GM06990 (cell line): Measurements from ENCODE around the gene FOXF1.

ENCODE experiments used
- DNase-seq: peaks from one replicate; pipeline ENCODE4 v3.0.0-alpha.2; 2011; ENCODE audit not compliant: insufficient read length; ENCODE audit errors: extremely low read depth
- H3K27me3 ChIP-seq: replicated peaks from 2 replicates; pipeline ENCODE4 v1.6.0; 2011; ENCODE audit warnings: low read length; ENCODE audit not compliant: control insufficient read depth, insufficient read depth
- H3K36me3 ChIP-seq: 2 replicates; pipeline ENCODE4 v1.5.1; 2011; ENCODE audit warnings: low read length; ENCODE audit not compliant: control insufficient read depth, insufficient read depth
- H3K4me3 ChIP-seq: replicated peaks from 2 replicates; pipeline ENCODE4 v1.5.1; 2011; ENCODE audit warnings: low read depth, mild to moderate bottlenecking, control low read depth, low read length
- CTCF ChIP-seq: IDR thresholded peaks from 2 replicates; pipeline ENCODE4 v1.5.1; 2011; ENCODE audit warnings: low read length, control low read depth, mild to moderate bottlenecking, inconsistent platforms; ENCODE audit not compliant: insufficient read depth, poor library complexity, severe bottlenecking

FOXF1 gene

DNA sequence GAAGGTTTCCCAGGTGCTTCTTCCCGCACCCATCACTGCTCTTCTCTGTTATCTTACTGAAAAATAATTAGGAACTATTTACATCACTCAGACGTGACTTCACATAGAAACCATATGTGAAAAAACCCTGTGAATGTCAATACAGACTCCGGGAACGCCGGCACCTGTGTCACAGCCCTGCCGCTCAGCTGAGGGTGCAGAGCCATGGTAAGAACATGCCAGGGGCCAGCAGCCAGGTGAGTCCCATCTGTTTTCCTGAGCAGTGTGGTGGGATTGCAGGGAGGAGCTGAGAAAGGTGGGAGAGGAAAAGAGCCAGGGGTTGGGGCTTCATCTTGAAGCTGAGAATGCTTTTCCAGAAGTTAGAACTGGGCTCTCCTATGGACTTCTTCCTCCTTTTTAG, 13.7 kb downstream of the FOXF1 start:
- DNase-seq = no peak
- H3K36me3 ChIP-seq = no peaks in the 10 kb centered on the region
- TF ChIP-seq CTCF = no peak
- H3K27me3 ChIP-seq = no peaks in the 10 kb centered on the region
- no peak overlapping the region for H3K4me3 ChIP-seq

- no peak for TF ChIP-seq CTCF
- no peak for DNase-seq
- no peaks in the 10 kb centered on the region for H3K27me3 ChIP-seq
- no peak overlapping the region for H3K4me3 ChIP-seq
- no peaks in the 10 kb centered on the region for H3K36me3 ChIP-seq
Observed at GRCh38 chr16:86525696-86526095, 15.4 kb downstream of the FOXF1 start.

DNA sequence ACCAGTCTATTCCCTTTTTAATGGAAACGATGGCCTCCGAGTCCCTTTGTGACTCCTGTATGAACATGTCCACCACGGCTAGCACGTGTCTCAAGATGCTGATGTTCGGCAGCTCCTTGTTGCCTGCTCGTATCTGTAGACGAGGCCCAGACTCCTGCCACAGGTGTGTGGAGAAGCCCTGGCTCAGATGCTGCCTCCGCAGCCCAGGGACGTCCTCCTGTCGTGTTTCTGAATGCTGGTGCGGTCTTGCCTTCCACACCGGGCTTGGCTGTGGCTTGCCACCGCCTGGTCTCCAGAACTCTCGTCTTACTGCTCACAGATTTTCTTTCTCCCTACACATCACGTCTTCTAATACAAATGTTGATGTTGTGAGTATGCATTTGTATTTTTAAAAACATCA, 17.0 kb downstream of the FOXF1 start:
- no peak for TF ChIP-seq CTCF
- DNase-seq = no peak
- no peak overlapping the region for H3K4me3 ChIP-seq

GRCh38 chr16:86528061-86528929, 18.0 kb downstream of the FOXF1 start:
- no peak for TF ChIP-seq CTCF
- H3K4me3 ChIP-seq = no peak overlapping the region
- no peak for DNase-seq
- H3K36me3 ChIP-seq = peaks cover 2% of the 10 kb centered on the region; the same call in 1 of the 2 replicates
- H3K27me3 ChIP-seq = no peaks in the 10 kb centered on the region

More for the DNA sequence above, 17.0 kb downstream of the FOXF1 start:
- Histone ChIP-seq H3K27me3 (no peaks in the 10 kb centered on the region), H3K36me3 (peaks cover 2% of the 10 kb centered on the region; the same call in 1 of the 2 replicates)

DNA sequence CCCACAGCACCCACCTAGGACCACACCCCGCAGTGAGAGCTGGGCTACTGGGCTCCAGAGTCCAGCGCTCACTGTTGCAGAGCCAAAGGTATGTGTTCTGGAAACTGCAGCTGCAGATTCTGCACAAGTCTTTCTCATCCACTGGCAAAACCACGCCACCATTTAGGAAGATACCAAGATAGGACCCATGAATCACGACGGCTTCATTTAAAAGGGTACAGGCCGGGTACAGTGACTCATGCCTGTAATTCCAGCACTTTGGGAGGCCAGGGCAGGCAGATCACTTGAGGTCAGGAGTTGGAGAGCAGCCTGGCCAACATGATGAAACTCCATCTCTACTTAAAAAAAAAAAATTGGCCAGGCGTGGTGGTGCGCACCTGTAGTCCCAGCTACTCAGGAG, 18.8 kb downstream of the FOXF1 start:
- Histone ChIP-seq H3K27me3 (no peaks in the 10 kb centered on the region), H3K4me3 (no peak overlapping the region), H3K36me3 (peaks cover 2% of the 10 kb centered on the region; the same call in 1 of the 2 replicates)
- no peak for TF ChIP-seq CTCF
- DNase-seq = no peak
